Measurements from ENCODE around the gene WDFY4.

The WDFY4 gene

DNA sequence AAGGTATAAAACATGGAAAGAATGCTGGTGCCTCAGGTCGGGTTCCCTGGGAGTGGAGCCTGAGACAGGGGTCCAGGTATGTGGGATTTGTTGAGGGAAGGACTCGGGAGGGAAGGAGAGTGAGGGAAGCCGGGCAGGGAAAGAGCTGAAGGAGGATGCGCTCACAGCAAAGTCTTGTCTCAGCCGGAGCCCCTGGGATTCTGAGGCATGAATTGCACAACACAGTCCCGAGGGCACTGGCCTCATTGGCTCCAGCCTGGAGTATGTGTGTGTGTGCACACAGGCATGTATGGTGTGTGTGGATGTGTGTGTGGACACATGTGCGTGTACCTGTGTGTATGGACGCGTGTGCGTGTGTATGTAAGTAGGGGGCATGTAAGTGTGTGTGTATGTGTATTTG is 87.4 kb downstream of the WDFY4 start:
- DNase-seq (ENCODE audit: low spot score) = no peak

DNA sequence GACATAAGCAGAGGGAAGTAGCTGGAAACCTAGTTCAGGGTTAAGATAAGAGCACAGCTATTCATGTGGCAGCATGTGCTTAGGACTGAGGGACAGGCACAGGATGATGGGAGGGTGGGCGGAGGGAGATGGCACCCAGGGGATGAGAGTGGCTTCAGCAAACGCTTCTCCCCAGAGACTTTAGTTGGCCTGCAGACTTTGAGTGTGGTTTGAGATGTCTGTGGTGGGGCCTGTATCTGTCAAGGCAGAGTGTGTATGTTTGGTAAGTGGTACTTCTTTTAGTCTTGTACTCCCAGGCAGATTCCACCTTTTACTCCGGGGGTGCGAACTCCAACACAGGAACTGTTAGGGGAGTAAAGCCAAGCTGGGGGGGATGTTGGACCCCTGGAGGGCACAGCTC is 88.9 kb downstream of the WDFY4 start:
- no peak for DNase-seq (ENCODE audit: low spot score)

DNA sequence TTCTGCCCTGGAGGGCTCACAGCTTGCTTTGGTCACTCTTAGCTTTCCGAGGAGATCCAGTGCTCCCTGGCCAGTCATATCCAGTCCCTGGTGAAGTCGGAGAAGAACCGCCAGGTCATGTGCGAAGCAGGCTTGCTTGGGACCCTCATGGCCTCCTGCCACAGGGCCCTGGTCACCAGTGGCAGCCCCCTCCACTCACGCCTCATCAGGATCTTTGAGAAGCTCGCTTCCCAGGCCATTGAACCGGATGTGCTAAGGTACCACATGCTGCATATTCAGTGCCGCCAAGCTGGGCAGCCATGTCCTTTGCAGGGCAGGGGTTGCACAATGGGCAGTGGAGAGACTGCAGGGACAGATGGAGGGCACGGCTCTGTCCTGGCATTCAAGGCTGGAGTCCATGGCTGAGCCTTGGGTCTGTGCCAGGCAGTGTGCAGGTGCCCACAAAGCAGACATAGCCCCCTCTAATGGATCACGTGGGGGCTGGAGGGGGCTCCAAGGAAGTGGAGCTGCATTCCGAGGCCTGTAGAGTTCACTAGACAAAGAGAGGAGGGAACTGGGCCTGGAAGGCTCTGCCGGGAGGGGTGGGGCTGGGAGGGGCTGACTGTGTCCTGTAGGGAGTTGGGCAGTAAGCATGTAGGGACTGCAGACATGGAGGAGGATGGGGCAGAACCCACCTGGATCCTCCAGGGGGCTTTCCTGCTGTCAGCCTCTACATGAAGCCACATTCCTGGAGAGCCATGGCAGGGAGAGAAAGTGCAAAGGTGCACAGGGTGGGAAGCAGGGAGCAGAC is 89.9 kb downstream of the WDFY4 start:
- no peak for DNase-seq (ENCODE audit: low spot score)

DNA sequence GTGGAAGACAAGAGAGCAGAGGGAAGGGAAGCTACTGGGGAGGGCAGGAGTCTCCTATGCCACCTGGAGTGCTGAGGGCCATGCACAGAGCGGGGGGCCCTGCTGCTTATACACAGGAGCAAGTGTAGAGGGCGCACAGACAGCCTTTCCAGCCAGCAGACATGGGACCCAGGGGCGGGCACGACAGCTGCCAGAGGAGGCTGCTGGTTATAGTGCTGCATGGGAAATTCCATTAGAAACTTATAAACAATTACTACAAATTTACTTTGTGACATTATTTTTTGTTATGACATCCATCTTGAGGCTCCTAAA is 90.5 kb downstream of the WDFY4 start:
- no peak for DNase-seq (ENCODE audit: low spot score)

DNA sequence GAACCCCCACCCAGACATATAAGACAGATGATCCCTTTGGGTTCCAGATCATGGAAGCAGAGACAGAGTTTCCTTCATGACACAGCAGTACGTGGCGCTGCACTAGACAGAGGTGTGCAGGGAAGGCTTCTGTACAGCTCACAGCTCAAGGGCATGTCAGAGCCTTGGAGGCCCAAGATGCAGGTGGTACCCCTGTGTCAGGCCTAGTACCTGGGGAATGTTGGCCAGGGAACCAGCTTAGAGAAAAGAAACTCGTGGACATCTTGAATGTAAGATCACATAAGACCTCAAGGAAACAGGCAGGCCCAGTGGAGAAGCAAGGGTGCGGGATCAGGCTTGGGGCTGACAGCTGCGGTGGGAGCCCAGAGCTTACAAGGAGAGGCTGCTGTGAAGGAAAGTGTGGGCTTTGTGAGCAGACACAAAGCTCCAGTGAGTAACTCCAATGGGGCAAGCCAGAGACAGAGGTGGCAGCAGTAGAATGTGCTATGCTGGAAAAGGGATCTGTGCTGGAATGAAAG is 91.4 kb downstream of the WDFY4 start:
- DNase-seq (ENCODE audit: low spot score) = no peak

DNA sequence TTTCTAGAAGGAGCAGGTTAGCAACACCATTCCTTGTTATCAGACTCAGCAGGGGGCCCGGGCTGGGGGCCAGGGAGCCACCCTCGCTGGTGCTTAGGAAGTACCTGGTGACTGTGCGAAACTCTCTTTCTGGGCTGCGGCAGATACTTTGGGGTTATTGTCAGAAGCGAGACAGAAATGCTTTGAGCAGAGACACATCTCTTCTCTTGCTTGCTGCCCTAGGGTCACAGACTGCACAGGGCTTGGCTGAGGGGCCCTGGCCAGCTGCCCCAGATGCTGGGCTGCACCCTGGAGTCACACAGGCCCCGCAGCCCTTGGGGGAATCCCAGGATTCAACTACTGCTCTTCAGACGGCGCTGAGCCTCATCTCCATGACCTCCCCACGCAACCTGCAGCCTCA is 91.9 kb downstream of the WDFY4 start:
- no peak for DNase-seq (ENCODE audit: low spot score)

DNA sequence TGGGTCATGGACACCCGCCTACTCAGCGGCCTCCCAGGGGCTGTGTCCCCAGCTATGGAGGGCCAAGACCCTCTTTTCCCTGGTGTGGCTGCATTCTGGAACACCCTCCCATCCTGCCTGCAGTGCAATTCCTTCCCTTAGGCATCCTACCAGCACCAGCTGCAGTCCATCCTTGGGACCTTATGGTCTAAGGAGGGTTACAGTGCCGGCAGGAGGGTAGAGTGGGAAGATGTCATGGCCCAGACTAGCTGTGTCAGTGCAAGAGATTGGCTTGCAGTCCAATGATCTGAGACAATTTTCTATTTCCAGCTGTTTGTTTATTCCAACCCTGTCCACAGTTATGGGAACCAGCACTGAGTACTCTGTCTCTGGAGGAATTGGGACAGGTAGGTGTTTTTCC is 92.4 kb downstream of the WDFY4 start:
- no peak for DNase-seq (ENCODE audit: low spot score)

DNA sequence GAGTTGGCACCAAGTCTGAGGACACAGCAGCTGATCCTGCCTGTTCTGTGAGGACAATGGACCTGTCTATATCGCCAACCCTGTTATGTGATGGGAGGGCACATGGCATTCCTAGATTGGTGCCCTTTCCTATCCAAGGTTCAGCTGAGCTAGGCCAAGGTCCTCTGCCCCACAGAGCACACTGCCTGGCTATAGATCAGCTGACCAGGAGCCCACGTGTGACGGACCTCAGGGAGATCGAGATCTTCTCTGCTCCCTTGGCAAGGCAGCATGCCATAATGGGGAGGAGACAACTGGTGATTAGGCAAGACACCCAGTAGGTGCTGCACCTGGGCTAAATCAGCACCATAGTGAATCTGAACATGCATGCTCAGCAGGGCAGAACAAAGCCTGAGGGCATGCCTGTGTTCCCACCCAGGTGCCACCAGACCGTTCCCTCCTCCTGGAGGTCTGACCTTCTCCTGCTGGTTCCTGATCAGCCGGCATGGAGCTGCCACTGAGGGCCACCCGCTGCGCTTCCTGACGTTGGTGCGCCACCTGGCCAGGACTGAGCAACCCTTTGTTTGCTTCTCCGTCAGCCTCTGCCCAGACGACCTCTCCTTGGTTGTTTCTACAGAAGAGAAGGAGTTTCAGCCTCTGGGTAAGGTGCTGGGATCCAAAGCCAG is 93.7 kb downstream of the WDFY4 start:
- DNase-seq (ENCODE audit: low spot score) = no peak

DNA sequence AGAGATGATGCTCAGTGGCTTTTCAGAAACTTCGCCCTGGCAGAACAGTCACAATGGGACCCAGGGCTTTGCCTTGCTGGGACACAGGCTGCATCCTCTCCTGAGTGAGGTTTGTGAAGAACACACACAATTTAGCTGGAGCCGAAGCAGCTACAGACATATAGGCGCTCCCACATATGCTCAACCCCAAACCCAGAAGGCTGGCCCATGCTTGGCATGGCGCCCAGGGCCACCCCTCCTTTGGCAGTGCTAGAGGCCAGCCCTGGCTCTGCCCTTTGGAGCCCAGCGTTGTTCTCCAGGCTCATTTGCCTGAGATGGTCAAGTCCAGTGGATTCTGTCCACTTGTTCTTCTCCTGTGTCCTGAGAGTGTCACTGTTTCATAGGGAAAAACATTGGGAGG is 94.4 kb downstream of the WDFY4 start:
- no peak for DNase-seq (ENCODE audit: low spot score)

DNA sequence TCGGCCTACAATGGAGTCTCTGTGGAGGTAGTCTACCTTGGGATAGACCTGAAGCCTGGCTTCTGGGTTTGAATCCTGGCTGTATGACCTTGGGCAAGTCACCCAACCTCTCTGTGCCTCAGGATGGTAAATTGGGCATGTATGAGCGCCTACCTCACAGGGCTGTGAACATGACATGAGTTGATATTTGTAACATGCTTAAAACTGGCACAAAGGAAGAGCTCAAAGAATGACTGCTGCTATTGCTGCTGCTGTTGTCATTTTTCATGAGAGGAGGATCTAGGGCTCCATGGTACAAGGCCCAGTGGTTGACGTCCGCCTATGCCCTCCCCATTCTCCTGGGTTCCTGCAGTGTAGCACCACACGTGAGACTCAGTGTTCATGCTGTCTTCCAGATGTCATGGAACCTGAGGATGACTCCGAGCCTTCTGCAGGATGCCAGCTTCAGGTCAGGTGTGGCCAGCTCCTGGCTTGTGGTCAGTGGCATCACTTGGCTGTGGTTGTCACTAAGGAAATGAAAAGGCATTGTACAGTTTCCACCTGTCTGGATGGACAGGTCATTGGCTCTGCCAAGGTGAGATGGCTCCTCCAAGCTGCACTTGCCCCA is 95.0 kb downstream of the WDFY4 start:
- DNase-seq (ENCODE audit: low spot score) = no peak

DNA sequence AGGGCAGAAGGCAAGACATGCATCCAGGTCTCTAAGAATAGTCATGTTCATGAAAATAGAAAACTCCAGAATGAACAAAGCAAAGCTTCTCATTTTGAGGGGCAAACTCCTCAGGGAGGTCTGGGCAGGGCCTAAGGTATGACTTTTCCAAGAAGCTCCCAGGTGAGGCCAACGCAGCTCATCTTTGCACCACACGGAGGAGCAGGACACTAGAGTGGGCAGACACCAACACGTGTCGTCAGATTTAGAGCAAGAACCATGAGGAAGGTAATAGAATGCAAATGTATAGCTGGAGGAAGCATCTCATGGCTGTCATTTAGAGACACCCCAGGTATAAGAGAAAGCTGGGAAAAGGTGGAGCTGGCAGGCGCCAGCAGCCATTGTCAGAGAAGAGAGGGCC is 95.7 kb downstream of the WDFY4 start:
- DNase-seq (ENCODE audit: low spot score) = no peak

DNA sequence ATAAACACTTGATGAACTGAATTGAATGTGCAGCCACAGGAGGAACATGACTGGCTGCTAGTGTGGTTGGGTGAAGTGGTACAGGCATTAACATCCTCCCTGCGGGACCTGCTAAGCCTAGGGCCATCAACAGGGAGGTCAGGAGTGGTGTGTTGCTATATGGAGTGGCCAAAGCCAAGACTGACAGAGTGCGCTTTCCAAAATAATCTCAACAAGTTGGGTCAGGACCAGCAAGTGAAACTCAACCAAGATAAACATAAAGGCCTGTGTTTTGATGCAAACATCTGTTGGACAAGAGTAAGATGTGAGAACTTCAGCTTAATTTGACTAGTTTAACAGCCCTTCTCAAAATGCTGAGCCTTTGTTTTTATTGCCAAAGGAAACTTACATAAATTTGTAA is 97.7 kb downstream of the WDFY4 start:
- no peak for DNase-seq (ENCODE audit: low spot score)

DNA sequence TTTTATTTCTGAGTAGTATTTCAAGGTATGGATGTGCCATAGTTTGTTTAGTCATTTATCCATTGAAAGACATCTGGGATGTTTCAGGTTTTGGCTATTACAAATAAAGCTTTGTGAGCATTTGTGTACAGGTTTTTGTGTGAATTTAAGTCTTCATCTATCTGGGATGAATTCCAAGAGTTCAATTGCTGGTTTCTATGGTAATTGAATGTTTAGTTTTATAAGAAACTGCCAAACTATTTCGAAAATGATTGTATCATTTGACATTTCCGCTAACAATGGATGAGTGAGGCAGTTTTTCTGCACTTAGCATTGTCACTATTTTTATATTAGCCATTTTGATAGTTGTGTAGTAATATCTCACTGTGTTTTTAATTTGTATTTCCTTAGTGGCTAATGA is 99.4 kb downstream of the WDFY4 start:
- DNase-seq (ENCODE audit: low spot score) = no peak

DNA sequence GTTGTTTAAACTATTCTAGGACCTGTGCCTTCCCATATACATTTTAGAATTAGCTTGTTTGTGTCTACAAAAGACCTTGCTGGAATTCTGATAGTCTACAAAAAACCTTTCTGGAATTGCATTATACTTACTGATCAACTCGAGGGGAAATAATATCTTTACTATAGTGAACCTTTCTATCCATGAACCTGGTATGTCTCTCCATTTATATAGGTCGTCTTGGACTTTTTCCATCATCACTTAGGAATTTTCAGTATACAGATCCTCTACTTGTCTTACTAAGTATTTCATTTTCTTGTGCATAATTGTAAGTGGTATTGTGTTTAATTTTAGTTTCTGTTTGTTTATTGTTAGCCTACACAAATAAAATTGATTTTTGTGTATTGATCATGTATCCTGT is 101.1 kb downstream of the WDFY4 start:
- no peak for DNase-seq (ENCODE audit: low spot score)

DNA sequence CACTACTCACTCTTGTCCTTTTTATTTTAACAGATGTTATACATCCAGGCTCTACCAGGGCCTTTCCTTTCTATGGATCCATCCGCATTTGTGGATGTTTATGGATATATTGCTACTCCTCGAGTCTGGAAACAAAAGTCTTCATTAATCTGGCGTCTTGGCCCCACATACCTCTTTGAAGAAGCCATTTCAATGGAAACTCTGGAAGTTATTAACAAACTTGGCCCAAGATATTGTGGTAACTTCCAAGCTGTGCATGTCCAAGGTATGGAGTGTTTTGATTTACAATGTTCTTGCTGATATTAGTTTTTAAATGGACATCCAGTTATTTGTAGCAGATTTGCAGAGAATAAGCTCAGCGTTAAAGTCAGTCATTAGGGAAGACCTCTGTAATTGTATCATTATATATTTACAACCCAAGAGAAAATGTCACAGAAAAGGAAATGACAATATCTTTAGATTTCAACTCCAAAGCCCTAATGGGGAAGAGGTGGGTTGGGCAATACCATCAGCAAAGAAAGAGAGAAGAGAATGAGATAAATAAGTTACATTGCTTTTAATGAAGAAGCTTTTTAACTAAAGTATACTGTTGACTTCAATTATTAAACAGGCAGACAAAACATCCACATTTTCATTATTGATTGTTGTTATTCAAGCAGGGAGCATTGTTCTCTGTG is 102.1 kb downstream of the WDFY4 start:
- DNase-seq (ENCODE audit: low spot score) = no peak

DNA sequence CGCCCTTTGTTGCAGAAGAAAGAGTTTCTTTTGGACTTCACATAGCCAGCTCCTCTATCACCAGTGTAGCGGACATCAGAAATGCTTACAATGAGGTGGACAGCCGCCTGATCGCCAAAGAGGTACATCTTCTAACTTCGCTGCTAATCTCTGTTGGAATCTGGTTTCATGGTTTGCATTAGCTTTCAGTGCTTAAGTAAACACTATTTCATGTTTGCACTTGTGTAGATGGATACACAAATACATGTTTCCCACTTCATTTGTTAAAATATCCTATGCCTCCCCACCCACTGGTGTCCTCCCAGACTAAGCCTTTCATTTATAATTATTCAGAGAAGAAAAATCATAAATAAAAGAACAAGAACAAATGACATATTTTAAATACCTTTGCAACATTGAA is 103.9 kb downstream of the WDFY4 start:
- DNase-seq (ENCODE audit: low spot score) = no peak

DNA sequence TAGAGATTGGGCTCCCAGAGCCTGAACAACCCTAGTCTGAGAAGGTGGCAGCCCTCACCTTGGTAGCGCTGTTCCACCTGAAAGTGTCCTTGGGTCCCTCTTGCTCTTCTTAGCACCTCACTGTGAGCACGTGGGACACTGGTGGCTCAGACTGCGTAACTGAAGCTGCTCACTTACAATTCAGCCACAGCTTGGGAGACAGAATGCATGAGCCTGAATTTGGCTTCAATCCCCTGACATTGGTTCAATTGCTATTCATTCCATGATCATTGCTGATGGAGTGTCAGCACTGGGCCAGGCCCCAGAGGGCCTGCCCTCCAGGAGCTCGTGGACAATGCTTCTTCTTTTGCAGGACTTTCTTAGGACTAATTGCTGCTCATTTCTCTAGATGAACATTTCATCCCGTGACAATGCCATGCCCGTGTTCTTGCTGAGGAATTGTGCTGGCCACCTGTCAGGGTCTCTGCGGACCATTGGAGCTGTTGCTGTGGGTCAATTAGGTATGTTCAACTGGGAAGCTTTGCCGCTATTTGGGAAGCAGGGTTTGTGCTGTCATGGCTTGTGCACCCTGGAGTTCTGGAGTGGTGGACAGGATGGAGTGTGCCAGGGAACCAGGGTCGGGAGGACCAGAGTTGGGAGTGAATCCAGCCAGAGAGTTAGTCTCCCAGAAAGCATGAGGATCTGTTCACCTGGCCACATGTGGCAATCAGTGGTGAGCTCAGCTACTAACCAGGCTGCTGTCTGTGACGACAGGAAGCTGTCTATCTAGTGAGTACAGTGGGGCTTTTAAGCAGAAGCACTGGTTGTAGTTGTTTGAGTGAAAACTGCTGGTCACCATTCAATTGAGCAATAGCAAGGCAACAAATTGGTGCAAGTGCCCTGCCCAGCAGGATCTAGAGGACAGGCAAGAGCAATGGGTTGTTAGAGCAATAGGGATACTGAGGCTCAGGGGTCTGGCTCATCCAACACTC is 105.1 kb downstream of the WDFY4 start:
- no peak for DNase-seq (ENCODE audit: low spot score)

DNA sequence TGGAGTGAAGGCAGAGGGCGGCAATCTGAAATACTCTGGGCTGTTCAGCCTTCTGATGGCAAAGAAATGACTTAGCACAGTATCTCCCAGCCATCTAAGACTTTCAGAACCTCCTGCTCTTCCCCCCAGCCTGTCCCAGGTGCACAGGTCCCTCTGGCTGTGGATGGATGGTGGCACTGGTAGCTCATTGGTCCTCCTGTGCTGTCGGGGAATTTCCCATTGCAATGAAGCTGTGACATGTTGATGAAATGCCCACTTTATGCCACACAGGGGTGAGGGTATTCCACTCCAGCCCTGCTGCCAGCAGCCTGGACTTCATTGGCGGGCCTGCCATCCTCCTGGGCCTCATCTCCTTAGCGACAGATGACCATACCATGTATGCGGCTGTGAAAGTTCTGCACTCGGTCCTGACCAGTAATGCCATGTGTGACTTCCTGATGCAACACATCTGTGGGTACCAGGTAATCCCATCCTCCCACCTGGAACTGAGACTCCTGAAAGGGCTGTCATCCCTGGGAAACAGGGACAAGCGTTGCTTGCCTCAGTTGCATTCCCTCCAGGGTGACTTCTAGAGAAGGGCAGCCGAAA is 105.9 kb downstream of the WDFY4 start:
- DNase-seq (ENCODE audit: low spot score) = no peak

DNA sequence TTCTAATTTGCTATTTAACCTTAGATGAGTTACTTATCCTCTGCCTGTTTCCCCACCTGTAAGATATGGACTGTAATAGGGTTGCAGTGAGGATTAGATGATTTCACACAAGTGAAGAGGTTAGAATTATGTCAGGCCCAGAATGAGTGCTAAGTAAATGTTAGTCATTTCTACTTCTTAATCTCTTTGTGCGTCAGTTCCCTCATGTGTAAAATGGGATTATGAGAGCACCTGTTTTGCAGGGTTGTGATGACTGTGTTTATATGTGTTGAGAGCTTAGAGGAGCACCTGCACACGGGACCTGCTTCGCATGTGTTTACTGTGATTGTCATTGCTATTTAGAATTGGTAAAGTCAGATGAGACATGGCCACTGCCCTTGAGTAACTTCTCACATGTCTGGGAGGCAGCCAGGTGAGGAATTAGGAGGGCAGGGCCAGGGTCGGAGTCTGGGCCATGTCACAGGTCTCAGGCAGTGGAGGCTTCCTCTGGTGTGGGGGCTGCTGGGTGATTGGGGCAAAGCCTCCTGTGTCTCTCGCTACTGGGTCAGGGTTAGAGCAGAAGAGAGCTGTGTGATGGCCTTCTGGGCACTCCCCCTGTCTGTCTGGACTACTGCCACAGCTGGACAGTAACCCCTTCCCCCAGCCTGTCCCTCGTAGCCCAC is 106.7 kb downstream of the WDFY4 start:
- no peak for DNase-seq (ENCODE audit: low spot score)

DNA sequence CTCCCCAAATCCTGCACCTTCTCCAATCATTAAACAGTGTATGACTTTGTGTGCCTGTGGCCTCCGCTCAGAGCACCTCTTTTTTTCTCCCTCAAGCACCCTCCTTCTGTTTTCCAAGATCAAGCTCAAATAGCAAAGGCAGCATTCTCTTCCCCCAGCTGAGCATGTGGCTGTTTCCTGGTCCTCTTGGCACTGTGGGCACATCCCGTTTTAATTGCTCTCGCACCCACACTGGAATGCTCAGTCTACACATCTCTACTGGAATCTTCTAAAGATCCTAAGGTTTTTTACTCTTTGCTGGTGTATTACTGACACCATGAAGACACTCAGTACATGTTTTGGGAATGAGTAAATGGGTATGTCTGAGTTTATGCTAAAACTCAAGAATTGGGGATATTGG is 107.4 kb downstream of the WDFY4 start:
- no peak for DNase-seq (ENCODE audit: low spot score)

DNA sequence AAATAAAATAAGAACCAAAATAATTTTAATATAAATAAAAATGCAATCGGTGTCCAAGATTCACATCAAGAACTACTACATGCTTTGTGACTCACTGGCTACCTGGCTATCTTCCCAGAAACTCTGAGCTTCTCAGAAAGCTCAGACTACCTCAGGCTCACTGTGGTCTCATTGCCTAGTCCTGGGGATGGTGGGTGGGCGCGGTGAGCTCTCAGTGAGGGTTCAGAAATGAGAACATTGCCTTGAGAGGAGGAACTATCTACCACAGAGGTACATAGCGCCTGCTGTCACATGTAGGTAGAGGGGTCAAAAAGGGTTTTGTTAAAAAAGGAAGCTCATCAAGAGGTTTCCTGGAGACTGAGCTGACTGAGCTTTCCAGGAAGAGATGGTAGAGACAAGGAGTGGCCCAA is 108.0 kb downstream of the WDFY4 start:
- DNase-seq (ENCODE audit: low spot score) = peak; percentile 20

Data from RKO (cell line).